ENCODE results near the gene TPX2. TPM values are rescaled to one million over a fixed set of nuclear protein-coding genes. Genes with fewer than 3 reads are reported as not detected.
"Not testable (repeated sequence)": the region's sequence is repeated elsewhere in the genome, so short reads cannot be mapped to it uniquely, and the experiment has no call there.

Gene TPX2
- total RNA-seq, 1 experiment from 2014 or later = 119 TPM

DNA sequence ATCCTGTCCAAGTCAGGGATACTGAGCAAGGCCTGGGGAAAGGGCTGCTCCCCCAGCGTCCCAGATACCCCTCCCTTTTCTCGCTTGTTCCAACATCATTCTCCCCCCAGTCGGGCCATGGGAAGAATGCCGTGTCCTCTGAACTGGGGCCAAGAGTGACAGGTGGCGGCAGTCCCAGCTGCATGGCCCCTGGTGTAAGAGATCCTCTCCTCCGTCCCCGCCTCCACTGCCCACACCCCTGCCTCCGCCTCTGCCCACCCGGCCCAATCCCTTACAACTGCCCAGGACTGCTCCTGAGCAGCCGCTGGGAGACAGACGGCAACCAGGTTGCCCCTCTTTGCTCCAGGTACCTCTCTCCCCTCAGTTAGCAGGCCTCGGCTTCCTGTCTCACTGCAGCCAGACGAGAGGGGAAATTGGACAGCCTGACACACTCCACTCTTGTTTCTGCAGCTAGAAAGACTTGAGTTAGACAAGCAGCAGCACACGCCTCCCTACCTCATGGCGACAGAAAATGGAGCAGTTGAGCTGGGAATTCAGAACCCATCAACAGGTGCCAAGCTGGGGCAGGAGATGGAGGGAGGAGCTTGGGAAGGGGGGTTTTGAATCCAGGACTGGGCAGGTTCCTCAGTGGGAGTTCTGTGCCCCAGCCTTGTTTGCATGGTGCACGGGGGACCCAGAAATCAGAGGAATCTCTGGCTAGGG, 80.1 kb downstream of the TPX2 start, which contains the start of gene MYLK2:
Gene MYLK2, plus strand, starts transcription at position 274 of the 702 bp plus-strand sequence. Its CDS starts 225 bp downstream, at position 499.
- no peaks in the 10 kb centered on the region for H3K36me3 ChIP-seq (replicated peaks; ENCODE audit: control insufficient read depth, insufficient read depth, low read length)
- no peak within 1 kb of the TSS for H3K4me3 ChIP-seq (ENCODE audit: insufficient read depth, low read depth, low read length)
- no peaks in the 10 kb centered on the region for H3K27me3 ChIP-seq (ENCODE audit: control insufficient read depth, insufficient read depth, low read length)
- peak; percentile 61 for DNase-seq

DNA sequence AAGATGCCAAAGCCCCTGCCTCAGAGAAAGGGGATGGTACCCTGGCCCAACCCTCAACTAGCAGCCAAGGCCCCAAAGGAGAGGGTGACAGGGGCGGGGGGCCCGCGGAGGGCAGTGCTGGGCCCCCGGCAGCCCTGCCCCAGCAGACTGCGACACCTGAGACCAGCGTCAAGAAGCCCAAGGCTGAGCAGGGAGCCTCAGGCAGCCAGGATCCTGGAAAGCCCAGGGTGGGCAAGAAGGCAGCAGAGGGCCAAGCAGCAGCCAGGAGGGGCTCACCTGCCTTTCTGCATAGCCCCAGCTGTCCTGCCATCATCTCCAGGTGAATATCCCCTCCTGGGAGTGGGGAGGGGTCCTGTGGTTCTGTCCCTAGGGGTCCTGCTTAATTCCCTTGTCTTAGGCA, 81.1 kb downstream of the TPX2 start:
- H3K36me3 ChIP-seq (replicated peaks; ENCODE audit: control insufficient read depth, insufficient read depth, low read length) = no peaks in the 10 kb centered on the region
- no peak overlapping the region for H3K4me3 ChIP-seq (ENCODE audit: insufficient read depth, low read depth, low read length)
- H3K27me3 ChIP-seq (ENCODE audit: control insufficient read depth, insufficient read depth, low read length) = no peaks in the 10 kb centered on the region
- peak; percentile 67 for DNase-seq

DNA sequence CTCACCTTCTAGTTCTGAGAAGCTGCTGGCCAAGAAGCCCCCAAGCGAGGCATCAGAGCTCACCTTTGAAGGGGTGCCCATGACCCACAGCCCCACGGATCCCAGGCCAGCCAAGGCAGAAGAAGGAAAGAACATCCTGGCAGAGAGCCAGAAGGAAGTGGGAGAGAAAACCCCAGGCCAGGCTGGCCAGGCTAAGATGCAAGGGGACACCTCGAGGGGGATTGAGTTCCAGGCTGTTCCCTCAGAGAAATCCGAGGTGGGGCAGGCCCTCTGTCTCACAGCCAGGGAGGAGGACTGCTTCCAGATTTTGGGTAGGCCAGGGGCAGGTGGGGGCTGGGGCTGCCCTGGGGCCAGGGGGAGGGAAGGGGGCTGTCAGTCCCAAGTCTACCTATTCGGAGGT, 82.3 kb downstream of the TPX2 start:
- H3K27me3 ChIP-seq (ENCODE audit: control insufficient read depth, insufficient read depth, low read length) = no peaks in the 10 kb centered on the region
- no peak overlapping the region for H3K4me3 ChIP-seq (ENCODE audit: insufficient read depth, low read depth, low read length)
- no peaks in the 10 kb centered on the region for H3K36me3 ChIP-seq (replicated peaks; ENCODE audit: control insufficient read depth, insufficient read depth, low read length)
- DNase-seq = peak; percentile 58

DNA sequence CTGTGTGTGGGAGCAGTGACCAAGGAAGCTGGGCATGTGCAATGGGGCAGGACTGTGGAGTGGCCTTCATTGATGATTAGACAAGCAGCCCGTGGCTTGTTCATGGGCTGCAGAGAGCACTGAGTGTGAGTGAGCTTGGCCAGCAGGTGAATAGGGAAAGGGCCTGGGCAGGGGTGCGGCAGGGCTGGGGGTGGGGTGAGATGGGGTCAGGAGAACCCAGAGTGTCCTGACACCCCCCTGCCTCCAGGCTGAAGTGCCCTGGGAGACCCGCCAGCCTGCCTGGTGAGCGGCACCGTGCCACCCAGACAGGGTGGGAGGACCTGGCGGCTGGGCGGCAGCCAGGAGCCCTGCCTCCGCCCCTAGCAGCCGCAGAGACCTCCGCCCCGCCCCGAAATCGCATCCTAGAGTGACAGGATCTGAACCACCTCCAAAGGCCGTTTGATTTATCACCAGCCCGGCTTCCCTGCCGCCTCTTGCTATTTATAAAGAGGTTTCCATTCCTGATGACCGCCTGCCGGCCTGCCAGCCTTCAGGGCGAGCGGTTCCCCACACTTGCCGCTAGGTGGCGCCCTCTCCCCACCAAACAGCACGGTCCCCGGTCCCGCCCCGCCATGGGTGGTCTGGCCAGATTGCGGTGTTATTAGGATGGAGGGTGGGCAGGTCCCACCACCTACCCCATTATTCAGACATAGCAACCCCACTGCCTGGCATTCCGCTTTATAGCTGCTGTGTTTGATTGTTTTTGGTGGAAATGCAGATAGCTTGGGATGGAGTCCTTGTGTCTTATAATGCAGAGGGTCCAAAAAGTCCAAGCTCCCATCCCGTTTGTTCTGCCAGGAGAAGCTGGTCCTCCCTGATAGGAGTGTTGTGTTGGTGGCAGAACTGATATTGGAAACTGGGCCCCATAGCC, 83.6 kb downstream of the TPX2 start:
- no peaks in the 10 kb centered on the region for H3K36me3 ChIP-seq (replicated peaks; ENCODE audit: control insufficient read depth, insufficient read depth, low read length)
- DNase-seq = peak; percentile 99
- no peak overlapping the region for H3K4me3 ChIP-seq (ENCODE audit: insufficient read depth, low read depth, low read length)
- H3K27me3 ChIP-seq (ENCODE audit: control insufficient read depth, insufficient read depth, low read length) = no peaks in the 10 kb centered on the region

DNA sequence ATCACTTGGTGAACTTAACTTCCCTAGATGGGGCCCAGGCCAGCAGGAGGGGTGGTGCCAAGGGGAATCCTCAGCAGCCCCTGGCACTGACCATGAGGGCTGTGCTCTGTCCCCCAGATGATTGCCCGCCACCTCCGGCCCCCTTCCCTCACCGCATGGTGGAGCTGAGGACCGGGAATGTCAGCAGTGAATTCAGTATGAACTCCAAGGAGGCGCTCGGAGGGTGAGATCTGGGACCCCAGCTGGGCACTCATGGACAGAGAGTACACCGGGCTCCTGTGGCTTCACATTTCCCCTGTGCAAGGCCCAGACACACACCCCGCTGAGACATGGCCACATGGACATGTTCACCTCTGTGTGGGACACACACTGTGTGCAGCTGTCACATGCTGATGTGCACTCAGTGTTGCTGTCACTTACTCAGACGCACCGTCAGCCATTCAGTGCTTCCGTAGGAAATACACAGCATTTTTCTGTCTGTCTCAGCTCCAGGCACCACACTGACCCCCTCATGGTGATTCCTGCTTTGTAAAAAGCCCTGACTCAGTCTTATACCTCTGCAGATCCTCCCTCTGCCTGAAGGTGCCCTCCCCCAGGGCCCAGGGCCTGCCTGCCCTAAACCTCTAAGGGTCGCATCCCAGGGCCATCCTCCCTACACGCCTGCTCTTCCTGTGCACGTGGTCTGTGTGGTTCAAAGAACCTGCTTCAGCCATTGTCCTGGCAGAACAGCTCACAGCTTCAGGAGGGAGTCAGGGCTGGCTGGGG, 84.5 kb downstream of the TPX2 start:
- no peaks in the 10 kb centered on the region for H3K36me3 ChIP-seq (replicated peaks; ENCODE audit: control insufficient read depth, insufficient read depth, low read length)
- DNase-seq = peak; percentile 67
- no peaks in the 10 kb centered on the region for H3K27me3 ChIP-seq (ENCODE audit: control insufficient read depth, insufficient read depth, low read length)
- no peak overlapping the region for H3K4me3 ChIP-seq (ENCODE audit: insufficient read depth, low read depth, low read length)

DNA sequence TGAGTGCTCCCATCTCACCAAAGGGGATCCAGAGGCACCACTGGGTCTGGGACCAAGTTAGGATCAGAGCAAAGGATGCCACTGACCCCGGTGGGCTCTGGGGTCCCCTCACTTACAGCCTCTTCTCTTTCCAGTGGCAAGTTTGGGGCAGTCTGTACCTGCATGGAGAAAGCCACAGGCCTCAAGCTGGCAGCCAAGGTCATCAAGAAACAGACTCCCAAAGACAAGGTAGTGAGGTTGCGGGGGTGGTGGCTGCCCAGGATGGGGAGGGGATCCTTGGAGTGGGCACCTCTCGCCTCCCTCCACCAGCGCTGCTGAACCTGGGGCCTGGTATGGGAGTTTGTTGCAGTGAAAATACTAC, 85.0 kb downstream of the TPX2 start:
- Histone ChIP-seq H3K36me3 (replicated peaks; ENCODE audit: control insufficient read depth, insufficient read depth, low read length) (no peaks in the 10 kb centered on the region), H3K4me3 (ENCODE audit: insufficient read depth, low read depth, low read length) (no peak overlapping the region), H3K27me3 (ENCODE audit: control insufficient read depth, insufficient read depth, low read length) (no peaks in the 10 kb centered on the region)
- DNase-seq = peak; percentile 38

DNA sequence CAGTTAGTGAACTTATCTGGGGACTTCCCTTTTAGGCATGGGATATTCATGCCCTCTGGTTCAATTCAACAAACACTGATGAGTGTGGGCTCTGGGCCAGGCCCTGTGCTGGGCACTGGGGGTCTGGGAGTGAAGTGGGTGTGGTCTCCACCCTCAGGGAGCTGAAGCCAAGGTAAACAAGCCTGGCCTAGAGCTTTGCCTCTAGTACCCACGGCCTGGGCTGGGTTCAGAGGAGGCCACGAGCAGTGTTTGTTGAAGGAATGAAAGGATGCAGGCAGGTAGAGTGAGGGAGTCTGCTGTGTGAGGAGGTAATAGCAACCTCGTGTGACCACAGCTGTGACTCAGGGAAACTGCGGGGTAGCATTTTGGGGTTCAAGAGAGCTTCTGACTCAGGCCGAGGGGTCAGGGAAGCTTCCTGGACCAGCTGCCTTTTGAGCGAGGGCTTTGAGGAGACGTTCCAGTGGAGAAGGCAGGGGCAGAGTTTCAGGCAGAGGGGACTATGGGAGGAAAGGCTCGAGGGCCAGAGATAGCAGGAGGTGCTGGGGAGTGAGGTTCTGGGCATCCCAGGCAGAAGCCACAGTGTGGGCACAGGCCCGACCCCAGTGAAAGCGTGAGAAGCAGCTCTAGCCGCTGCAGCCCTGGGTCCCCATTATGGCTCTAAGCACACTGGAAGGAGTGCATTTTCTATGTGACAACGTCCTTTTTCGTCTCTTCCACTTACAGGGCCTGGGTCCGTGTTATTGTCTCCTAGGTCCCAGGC, 85.6 kb downstream of the TPX2 start:
- Histone ChIP-seq H3K27me3 (ENCODE audit: control insufficient read depth, insufficient read depth, low read length) (no peaks in the 10 kb centered on the region), H3K4me3 (ENCODE audit: insufficient read depth, low read depth, low read length) (no peak overlapping the region), H3K36me3 (replicated peaks; ENCODE audit: control insufficient read depth, insufficient read depth, low read length) (no peaks in the 10 kb centered on the region)
- peak; percentile 32 for DNase-seq

DNA sequence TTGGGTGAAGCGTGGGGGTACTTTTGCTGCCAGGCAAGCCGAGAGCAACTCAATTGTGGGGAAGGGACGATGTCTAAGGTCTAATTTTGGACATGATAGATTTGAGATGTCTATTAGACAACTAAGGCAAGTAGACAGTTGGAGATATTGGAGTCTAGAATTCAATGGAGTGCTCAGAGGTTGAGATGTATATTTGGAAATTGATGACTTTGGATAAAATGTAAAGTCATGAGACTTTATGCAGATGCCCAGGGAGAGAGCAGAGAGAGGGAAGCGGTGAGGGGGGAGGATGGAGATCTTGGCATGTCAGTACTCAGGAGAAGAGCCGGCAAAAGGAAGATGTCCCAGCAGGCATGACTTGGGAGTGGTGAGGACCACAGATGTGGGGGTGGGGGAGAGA, 87.0 kb downstream of the TPX2 start:
- no peaks in the 10 kb centered on the region for H3K27me3 ChIP-seq (ENCODE audit: control insufficient read depth, insufficient read depth, low read length)
- no peak for DNase-seq
- no peak overlapping the region for H3K4me3 ChIP-seq (ENCODE audit: insufficient read depth, low read depth, low read length)
- H3K36me3 ChIP-seq (replicated peaks; ENCODE audit: control insufficient read depth, insufficient read depth, low read length) = no peaks in the 10 kb centered on the region

DNA sequence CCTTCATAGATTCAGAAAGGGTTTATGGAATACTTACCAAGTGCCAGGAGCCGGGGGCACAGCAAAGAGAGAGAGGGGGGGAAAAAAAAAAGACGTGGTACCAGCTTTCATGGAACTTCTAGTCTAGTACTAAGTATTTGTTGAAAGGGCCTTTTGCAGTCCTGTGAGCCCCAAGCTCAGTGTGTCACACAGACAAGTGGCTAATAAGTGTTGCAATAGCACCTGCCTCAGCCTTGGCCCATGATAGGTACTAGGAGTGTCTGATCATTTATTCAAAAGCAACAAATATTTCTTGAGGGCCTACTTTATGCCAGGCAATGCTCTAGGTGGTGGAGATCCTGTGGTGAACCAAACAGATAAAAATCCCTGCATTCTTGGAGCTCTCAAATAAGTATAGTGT, 88.0 kb downstream of the TPX2 start:
- DNase-seq = peak; percentile 15
- Histone ChIP-seq H3K36me3 (replicated peaks; ENCODE audit: control insufficient read depth, insufficient read depth, low read length) (no peaks in the 10 kb centered on the region), H3K27me3 (ENCODE audit: control insufficient read depth, insufficient read depth, low read length) (no peaks in the 10 kb centered on the region), H3K4me3 (ENCODE audit: insufficient read depth, low read depth, low read length) (no peak overlapping the region)

DNA sequence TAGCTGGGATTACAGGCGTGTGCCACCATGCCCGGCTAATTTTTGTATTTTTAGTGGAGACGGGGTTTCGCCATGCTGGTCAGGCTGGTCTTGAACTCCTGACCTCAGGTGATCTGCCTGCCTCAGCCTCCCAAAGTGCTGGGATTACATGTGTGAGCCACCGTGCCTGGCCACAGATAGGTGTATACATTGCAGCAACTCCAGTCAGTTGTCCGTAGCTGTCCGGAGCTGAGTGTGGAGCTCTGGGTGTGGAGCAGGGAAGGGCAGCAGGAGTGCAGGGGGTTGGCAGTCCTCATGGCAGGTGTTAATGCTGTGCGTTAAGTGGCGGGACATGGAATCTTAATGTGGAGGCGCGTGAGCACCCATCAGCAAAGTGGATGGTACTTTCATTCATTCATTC, 88.9 kb downstream of the TPX2 start:
- not testable (repeated sequence) for H3K36me3 ChIP-seq (replicated peaks; ENCODE audit: control insufficient read depth, insufficient read depth, low read length); H3K4me3 ChIP-seq (ENCODE audit: insufficient read depth, low read depth, low read length); H3K27me3 ChIP-seq (ENCODE audit: control insufficient read depth, insufficient read depth, low read length)
- DNase-seq = peak; percentile 22

DNA sequence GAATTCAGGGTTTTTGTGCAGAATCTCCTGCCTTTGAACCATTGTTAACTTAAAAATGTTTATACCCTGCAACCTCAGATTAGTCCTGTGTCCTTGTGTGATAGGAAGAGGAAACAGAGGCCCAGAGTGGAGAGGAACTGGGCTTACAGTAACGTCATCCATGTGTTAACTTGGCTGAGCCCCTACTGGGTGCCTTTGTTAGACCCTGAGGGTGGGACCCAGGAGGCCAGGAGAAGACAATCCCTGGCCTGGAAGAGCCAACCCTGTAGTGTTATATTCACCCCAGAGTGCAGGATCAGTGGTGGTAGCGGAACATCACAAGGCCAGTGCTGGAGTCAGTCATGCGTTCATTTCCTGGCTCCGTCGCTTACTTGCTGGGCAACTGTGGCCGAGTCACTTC, 90.6 kb downstream of the TPX2 start:
- H3K4me3 ChIP-seq (ENCODE audit: insufficient read depth, low read depth, low read length) = no peak overlapping the region
- no peaks in the 10 kb centered on the region for H3K27me3 ChIP-seq (ENCODE audit: control insufficient read depth, insufficient read depth, low read length)
- DNase-seq = peak; percentile 43
- H3K36me3 ChIP-seq (replicated peaks; ENCODE audit: control insufficient read depth, insufficient read depth, low read length) = no peaks in the 10 kb centered on the region

DNA sequence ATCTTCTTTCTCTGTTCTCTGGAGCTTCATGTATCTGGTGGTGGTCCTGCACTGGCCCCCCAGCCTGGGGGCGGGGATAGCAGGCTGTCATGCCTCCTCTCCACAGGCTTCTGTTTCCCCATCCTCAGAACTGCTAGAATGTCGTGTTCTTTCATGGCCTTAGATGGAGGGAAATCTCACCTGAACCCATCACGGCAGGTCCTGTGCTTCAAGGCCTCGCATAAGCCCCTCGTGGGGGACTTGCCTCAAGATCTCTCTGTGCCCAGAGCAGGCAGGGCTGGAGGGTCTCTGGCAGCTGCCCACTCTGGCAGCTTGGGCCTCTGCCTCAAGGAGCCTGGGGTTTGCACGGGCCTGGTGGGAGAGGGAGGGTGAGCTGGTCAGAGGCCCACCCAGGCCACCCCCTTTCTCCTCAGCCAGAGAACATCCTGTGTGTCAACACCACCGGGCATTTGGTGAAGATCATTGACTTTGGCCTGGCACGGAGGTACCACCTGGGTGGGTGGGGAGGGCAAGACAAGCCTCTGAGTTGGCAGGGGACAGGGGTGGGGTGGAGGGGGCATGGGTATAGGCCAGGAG, 91.4 kb downstream of the TPX2 start:
- Histone ChIP-seq H3K4me3 (ENCODE audit: insufficient read depth, low read depth, low read length) (no peak overlapping the region), H3K27me3 (ENCODE audit: control insufficient read depth, insufficient read depth, low read length) (no peaks in the 10 kb centered on the region), H3K36me3 (replicated peaks; ENCODE audit: control insufficient read depth, insufficient read depth, low read length) (no peaks in the 10 kb centered on the region)
- DNase-seq = peak; percentile 52

DNA sequence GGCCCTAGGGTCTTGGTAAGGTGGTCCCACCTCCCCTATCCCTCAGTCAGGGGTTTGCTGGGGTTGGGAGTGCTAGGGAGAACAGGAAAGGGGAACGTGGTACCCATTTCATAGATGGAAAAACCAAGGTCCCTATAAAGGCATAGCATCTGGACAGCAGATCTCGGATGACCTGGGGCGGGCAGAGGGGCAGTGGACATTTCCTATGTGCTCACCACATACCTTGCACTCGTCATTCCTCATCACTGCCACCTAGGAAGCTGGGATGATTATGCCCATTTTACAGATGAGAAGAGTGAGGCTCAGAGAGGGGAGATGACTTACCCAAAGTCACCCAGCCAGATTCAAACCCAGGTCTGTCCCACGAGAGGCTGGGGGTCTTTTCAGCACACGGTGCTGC, 92.1 kb downstream of the TPX2 start:
- Histone ChIP-seq H3K4me3 (ENCODE audit: insufficient read depth, low read depth, low read length) (no peak overlapping the region), H3K27me3 (ENCODE audit: control insufficient read depth, insufficient read depth, low read length) (no peaks in the 10 kb centered on the region), H3K36me3 (replicated peaks; ENCODE audit: control insufficient read depth, insufficient read depth, low read length) (no peaks in the 10 kb centered on the region)
- DNase-seq = no peak

Data from H7 (cell line).